Measurements from ENCODE around the gene S100B. TPM values are rescaled to one million over a fixed set of nuclear protein-coding genes. Genes with fewer than 3 reads are reported as not detected.

The S100B gene
- total and polyA plus RNA-seq, 2 of the 13 experiments (the other 11 are each of a cell fraction or from before 2014, with no cell fraction given) = not detected

DNA sequence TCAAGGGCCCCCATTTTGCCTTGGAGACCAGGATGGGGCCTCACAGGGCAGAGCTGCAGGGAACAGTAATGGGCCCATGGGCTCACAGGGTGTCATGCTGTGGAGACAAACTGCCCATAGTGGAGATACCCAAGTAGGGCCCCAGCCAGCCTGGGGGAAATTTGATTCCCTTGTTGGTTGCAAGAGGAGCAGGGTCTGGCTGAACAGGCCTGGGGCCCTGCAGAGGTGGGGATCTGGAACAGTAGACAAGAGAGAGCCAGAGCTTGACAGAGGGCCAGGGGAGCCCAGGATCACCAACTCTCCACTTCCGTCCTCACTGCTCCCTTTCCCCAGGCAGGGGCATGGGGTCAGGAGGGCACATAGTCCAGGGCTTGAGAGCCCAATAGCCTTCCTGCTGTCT is 8.7 kb downstream of the S100B start:
- BruUV-seq (replicated peaks) = no TSS peak
- intact Hi-C loops (cut with micrococcal nuclease; ENCODE audit: unreplicated experiment) = loop anchor here (2.0 kb wide), 1 partner anchor 13 kb away; no protein-coding TSS in a partner anchor
- H3K79me2 ChIP-seq (ENCODE audit: insufficient read depth, low read length) = no peaks in the 10 kb centered on the region
- H2AFZ ChIP-seq (ENCODE audit: low read length) = no peak overlapping the region
- no peak overlapping the region for H3K4me3 ChIP-seq (replicated peaks in 1 of 3; ENCODE audit: insufficient read depth in 1 of 3, low read depth in 2 of 3, low read length in 3 of 3)
- H3K9me3 ChIP-seq (ENCODE audit: low read length) = peaks cover 13% of the 10 kb centered on the region; the same call in 1 of the 2 replicates
- POLR2A ChIA-PET = no interaction called here
- peaks cover 39% of the 10 kb centered on the region for H3K4me1 ChIP-seq (ENCODE audit: insufficient read depth, low read length)
- in situ Hi-C loops (cut with HindIII; ENCODE audit: extremely low pct_ligation_motif_present, low pct_unique_long_range_greater_than_20kb) = no loop called here
- DNase-seq (ENCODE audit: low spot score) (no peak), FAIRE-seq (no peak), ATAC-seq (no peak)
- CTCF ChIA-PET (ENCODE audit: low intra/inter-chr PET ratio, low total read pairs) = no interaction called here
- no peaks in the 10 kb centered on the region for H3K36me3 ChIP-seq (replicated peaks in 1 of 2; ENCODE audit: control insufficient read depth in 1 of 2, insufficient read depth in 2 of 2, low read length in 2 of 2)
- H3K9ac ChIP-seq (ENCODE audit: insufficient read depth, low read depth, low read length) = no peak overlapping the region
- H3K4me2 ChIP-seq (ENCODE audit: low read depth, low read length) = peak overlapping the region; percentile 2; the same call in 1 of the 2 replicates
- no peaks in the 10 kb centered on the region for H4K20me1 ChIP-seq (ENCODE audit: insufficient read depth, low read length)
- H3K27ac ChIP-seq (ENCODE audit: extremely low read length, insufficient read depth, low read length) = no peak overlapping the region
- WGBS (ENCODE audit: low lambda C conversion rate) = 0% methylated on average over 1 of the region's 1 CpG
- TF ChIP-seq SIX4 (CRISPR knock-in tag; IDR thresholded peaks at IDR 0.05) (0 out of 2 replicates have a peak, but pooled peaks have one; percentile 14), ARID2 (CRISPR knock-in tag; IDR thresholded peaks at IDR 0.05; ENCODE audit: borderline replicate concordance) (no peak), POLR2AphosphoS5 (IDR thresholded peaks at IDR 0.05; ENCODE audit: low read depth, low read length) (no peak)
- no peaks in the 10 kb centered on the region for H3K27me3 ChIP-seq (ENCODE audit: control insufficient read depth in 1 of 2, insufficient read depth in 2 of 2, low read length in 2 of 2)

DNA sequence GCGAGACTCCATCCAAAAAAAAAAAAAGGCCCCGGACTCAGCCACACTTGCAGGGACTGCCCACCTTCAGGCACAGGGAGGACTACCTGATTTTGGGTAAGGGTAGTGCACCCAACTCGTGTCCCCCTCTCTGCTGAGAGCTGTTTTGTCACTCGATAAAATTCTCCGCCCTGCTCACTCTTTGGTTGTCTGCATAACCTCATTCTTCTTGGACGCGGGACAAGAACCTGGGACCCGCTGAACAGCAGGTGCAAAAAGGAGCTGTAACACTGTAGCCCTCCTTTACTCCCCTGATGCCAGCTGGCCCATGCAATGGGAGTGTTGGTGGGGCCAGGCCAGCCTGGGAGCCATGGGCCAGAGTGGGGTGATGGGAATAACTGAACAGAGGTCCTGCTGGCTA is 10.6 kb downstream of the S100B start:
- H4K20me1 ChIP-seq (ENCODE audit: insufficient read depth, low read length) = no peaks in the 10 kb centered on the region
- in situ Hi-C loops (cut with HindIII; ENCODE audit: extremely low pct_ligation_motif_present, low pct_unique_long_range_greater_than_20kb) (no loop called here), intact Hi-C loops (cut with micrococcal nuclease; ENCODE audit: unreplicated experiment) (no loop called here)
- H3K4me1 ChIP-seq (ENCODE audit: insufficient read depth, low read length) = peaks cover 20% of the 10 kb centered on the region
- FAIRE-seq (no peak), DNase-seq (ENCODE audit: low spot score) (no peak), ATAC-seq (no peak)
- H3K36me3 ChIP-seq (replicated peaks in 1 of 2; ENCODE audit: control insufficient read depth in 1 of 2, insufficient read depth in 2 of 2, low read length in 2 of 2) = no peaks in the 10 kb centered on the region
- no peaks in the 10 kb centered on the region for H3K27me3 ChIP-seq (ENCODE audit: control insufficient read depth in 1 of 2, insufficient read depth in 2 of 2, low read length in 2 of 2)
- ChIA-PET CTCF (ENCODE audit: low intra/inter-chr PET ratio, low total read pairs) (no interaction called here), POLR2A (interaction anchor here (1.3 kb wide), 1 partner anchor 41 kb away, joined by 3 read pairs; the partner anchor contains the start of gene PRMT2)
- H3K4me3 ChIP-seq (replicated peaks in 1 of 3; ENCODE audit: insufficient read depth in 1 of 3, low read depth in 2 of 3, low read length in 3 of 3) = no peak overlapping the region
- 73% methylated on average over 7 of the region's 8 CpGs for WGBS (ENCODE audit: low lambda C conversion rate)
- no peak overlapping the region for H3K9ac ChIP-seq (ENCODE audit: insufficient read depth, low read depth, low read length)
- no peak overlapping the region for H3K27ac ChIP-seq (ENCODE audit: extremely low read length, insufficient read depth, low read length)
- H3K4me2 ChIP-seq (ENCODE audit: low read depth, low read length) = no peak overlapping the region
- H3K9me3 ChIP-seq (ENCODE audit: low read length) = peaks cover 13% of the 10 kb centered on the region; the same call in 1 of the 2 replicates
- no peak overlapping the region for H2AFZ ChIP-seq (ENCODE audit: low read length)
- no peaks in the 10 kb centered on the region for H3K79me2 ChIP-seq (ENCODE audit: insufficient read depth, low read length)
- no TSS peak for BruUV-seq (replicated peaks)
- no peak for TF ChIP-seq XBP1 (CRISPR knock-in tag; IDR thresholded peaks at IDR 0.05)
- no peak for TF ChIP-seq HHEX (CRISPR knock-in tag; IDR thresholded peaks at IDR 0.05)
- no peak for TF ChIP-seq ZNF33A (CRISPR knock-in tag; IDR thresholded peaks at IDR 0.05; ENCODE audit: borderline replicate concordance)
- no peak for TF ChIP-seq ZNF629 (CRISPR knock-in tag; conservative IDR thresholded peaks at IDR 0.05)
- TF ChIP-seq, protein P1, sequence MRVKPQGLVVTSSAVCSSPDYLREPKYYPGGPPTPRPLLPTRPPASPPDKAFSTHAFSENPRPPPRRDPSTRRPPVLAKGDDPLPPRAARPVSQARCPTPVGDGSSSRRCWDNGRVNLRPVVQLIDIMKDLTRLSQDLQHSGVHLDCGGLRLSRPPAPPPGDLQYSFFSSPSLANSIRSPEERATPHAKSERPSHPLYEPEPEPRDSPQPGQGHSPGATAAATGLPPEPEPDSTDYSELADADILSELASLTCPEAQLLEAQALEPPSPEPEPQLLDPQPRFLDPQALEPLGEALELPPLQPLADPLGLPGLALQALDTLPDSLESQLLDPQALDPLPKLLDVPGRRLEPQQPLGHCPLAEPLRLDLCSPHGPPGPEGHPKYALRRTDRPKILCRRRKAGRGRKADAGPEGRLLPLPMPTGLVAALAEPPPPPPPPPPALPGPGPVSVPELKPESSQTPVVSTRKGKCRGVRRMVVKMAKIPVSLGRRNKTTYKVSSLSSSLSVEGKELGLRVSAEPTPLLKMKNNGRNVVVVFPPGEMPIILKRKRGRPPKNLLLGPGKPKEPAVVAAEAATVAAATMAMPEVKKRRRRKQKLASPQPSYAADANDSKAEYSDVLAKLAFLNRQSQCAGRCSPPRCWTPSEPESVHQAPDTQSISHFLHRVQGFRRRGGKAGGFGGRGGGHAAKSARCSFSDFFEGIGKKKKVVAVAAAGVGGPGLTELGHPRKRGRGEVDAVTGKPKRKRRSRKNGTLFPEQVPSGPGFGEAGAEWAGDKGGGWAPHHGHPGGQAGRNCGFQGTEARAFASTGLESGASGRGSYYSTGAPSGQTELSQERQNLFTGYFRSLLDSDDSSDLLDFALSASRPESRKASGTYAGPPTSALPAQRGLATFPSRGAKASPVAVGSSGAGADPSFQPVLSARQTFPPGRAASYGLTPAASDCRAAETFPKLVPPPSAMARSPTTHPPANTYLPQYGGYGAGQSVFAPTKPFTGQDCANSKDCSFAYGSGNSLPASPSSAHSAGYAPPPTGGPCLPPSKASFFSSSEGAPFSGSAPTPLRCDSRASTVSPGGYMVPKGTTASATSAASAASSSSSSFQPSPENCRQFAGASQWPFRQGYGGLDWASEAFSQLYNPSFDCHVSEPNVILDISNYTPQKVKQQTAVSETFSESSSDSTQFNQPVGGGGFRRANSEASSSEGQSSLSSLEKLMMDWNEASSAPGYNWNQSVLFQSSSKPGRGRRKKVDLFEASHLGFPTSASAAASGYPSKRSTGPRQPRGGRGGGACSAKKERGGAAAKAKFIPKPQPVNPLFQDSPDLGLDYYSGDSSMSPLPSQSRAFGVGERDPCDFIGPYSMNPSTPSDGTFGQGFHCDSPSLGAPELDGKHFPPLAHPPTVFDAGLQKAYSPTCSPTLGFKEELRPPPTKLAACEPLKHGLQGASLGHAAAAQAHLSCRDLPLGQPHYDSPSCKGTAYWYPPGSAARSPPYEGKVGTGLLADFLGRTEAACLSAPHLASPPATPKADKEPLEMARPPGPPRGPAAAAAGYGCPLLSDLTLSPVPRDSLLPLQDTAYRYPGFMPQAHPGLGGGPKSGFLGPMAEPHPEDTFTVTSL (CRISPR knock-in tag; IDR thresholded peaks at IDR 0.05; ENCODE audit: borderline replicate concordance) = no peak
- TF ChIP-seq ZNF550 (CRISPR knock-in tag; IDR thresholded peaks at IDR 0.05; ENCODE audit: borderline replicate concordance) = no peak
- TF ChIP-seq GABPB1 (CRISPR knock-in tag; IDR thresholded peaks at IDR 0.05) = no peak
- TF ChIP-seq ZNF878 (CRISPR knock-in tag; IDR thresholded peaks at IDR 0.05) = no peak
- no peak for TF ChIP-seq ZSCAN21 (CRISPR knock-in tag; IDR thresholded peaks at IDR 0.05; ENCODE audit: borderline replicate concordance)
- TF ChIP-seq JUNB (CRISPR knock-in tag; IDR thresholded peaks at IDR 0.05; ENCODE audit: borderline replicate concordance) = no peak
- TF ChIP-seq ZNF879 (CRISPR knock-in tag; IDR thresholded peaks at IDR 0.05) = no peak
- TF ChIP-seq ZFAT (CRISPR knock-in tag; conservative IDR thresholded peaks at IDR 0.05) = no peak

Data from HepG2 (cell line).